Right kidney (tissue), 1 donor: Measurements from ENCODE around the gene TENT5C.

Experiments used
- DNase-seq: peaks from one replicate; pipeline ENCODE4 v3.0.0-alpha.2; 2016

The TENT5C gene

GRCh38 chr1:117613249-117613968 lies 7.6 kb downstream of the TENT5C start:
- no peak for DNase-seq

GRCh38 chr1:117613969-117614729 lies 8.3 kb downstream of the TENT5C start:
- no peak for DNase-seq

- DNase-seq: no peak
These were observed 9.6 kb downstream of the TENT5C start for GRCh38 chr1:117615474-117615873.

GRCh38 chr1:117616356-117616755 lies 10.5 kb downstream of the TENT5C start:
- no peak for DNase-seq

GRCh38 chr1:117616967-117617366 lies 11.1 kb downstream of the TENT5C start:
- DNase-seq: no peak

- no peak for DNase-seq
These were observed 12.7 kb downstream of the TENT5C start for GRCh38 chr1:117618450-117619122.

- no peak for DNase-seq
These were observed 14.6 kb downstream of the TENT5C start for GRCh38 chr1:117620440-117620839.

GRCh38 chr1:117621316-117621715 lies 15.5 kb downstream of the TENT5C start:
- no peak for DNase-seq

- DNase-seq: no peak
These were observed 16.9 kb downstream of the TENT5C start for GRCh38 chr1:117622726-117623125.

- DNase-seq: no peak
These were observed 17.3 kb downstream of the TENT5C start for GRCh38 chr1:117623141-117623540.

GRCh38 chr1:117623698-117624097 lies 17.9 kb downstream of the TENT5C start:
- DNase-seq: no peak

GRCh38 chr1:117627546-117628130 lies 21.8 kb downstream of the TENT5C start:
- DNase-seq: no peak

GRCh38 chr1:117628343-117628742 lies 22.5 kb downstream of the TENT5C start:
- DNase-seq: no peak

- DNase-seq: no peak
These were observed 24.0 kb downstream of the TENT5C start for GRCh38 chr1:117629625-117630422.

GRCh38 chr1:117630423-117630998 lies 24.7 kb downstream of the TENT5C start:
- DNase-seq: no peak

- DNase-seq: no peak
These were observed 25.7 kb downstream of the TENT5C start for GRCh38 chr1:117631359-117632160.

- peak; percentile 22 for DNase-seq
These were observed 26.6 kb downstream of the TENT5C start for GRCh38 chr1:117632269-117633067.

GRCh38 chr1:117633068-117633345 lies 27.2 kb downstream of the TENT5C start:
- no peak for DNase-seq

GRCh38 chr1:117633423-117633822 lies 27.6 kb downstream of the TENT5C start:
- DNase-seq: no peak

- no peak for DNase-seq
These were observed 28.1 kb downstream of the TENT5C start for GRCh38 chr1:117633936-117634335.
